HT1080 (cell line): ENCODE measurements around the gene MAN2C1. TPM values are rescaled to one million over a fixed set of nuclear protein-coding genes. Genes with fewer than 3 reads are reported as not detected.
A peak's percentile ranks its signal among the peaks of the same experiment; 100 is the strongest.
"Not testable (repeated sequence)": the region's sequence is repeated elsewhere in the genome, so short reads cannot be mapped to it uniquely, and the experiment has no call there.

ENCODE experiments used
- DNase-seq: peaks from one replicate; pipeline ENCODE4 v3.0.0-alpha.2; 2015; ENCODE audit warnings: low read depth
- total RNA-seq: library from RNA; depleted of rRNA; stranded (reverse); fragments of >200 nt; shearing (Covaris generic); gene quantifications from 2 replicates; pipeline ENCODE4 v1.2.3, GENCODE V29; 2014

The MAN2C1 gene
- total RNA-seq, 1 experiment from 2014 or later = 61.9 TPM

DNA sequence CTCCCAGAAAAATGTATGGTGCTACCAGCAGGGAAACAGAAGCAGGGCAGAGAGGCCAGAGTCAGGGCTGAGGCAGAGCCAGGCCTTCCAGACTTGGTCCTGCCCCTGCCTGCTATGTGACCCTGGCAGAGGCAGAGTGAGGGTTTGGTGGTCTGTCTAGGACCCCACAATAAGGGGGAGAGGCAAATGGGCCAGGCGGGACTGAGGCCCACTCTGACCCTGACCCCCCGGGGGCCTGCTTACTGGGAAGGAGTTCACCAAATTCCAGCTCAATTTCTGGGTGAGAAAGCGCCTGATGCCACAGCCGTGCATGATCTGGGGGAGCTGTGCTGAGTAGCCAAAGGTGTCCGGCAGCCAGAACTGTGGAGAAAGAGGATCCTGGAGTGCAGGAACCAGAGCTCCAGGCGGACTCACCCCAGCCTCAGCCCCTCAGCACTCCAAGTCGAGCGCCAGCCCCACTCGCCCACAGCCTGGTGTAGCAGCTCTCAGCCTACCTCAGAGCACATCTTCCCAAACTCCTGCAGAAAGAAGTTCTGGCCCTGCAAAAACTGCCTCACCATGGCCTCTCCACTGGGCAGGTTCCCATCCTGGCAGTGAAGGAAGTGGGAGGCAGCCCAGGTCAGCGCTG lies 6.9 kb downstream of the MAN2C1 start:
- no peak for DNase-seq

DNA sequence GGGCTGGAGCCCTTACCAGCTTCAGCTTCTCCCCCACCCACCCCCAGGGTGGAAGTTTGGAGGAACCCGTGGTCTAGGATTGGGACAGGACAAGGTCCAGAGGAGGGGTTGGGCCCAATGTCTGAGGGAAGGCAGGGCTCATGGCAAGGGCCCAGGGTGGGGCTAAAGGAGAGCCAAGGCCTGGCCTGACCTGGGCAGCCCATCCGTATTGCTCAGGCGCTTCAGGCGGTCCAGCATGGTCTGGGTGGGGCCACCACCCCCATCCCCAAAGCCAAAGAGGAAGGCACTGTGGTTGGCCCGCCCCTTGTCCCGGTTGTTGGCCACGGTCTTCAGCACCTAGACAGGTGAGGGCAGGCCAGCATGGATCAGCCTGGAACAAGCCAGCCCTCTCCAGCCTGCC lies 7.6 kb downstream of the MAN2C1 start:
- no peak for DNase-seq

DNA sequence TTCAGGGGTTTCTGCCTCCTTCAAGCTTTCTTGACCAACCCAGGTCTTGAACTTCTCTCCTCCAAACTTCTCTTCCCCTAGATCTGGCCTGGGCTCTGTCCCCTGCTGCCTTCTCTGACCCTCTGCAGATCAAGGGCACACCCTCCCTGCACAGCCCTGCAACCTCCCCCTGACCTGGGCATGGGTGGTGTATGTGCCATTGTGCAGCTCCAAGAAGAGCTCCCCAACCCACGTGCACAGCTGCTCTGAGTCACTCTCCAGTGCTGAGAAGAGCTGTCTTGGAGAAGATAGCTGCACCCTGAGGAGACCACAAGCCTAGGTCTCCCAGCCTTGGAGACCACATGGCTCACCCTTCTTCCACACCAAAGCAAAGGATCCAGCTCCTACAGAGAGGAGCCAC lies 8.0 kb downstream of the MAN2C1 start:
- DNase-seq = no peak

DNA sequence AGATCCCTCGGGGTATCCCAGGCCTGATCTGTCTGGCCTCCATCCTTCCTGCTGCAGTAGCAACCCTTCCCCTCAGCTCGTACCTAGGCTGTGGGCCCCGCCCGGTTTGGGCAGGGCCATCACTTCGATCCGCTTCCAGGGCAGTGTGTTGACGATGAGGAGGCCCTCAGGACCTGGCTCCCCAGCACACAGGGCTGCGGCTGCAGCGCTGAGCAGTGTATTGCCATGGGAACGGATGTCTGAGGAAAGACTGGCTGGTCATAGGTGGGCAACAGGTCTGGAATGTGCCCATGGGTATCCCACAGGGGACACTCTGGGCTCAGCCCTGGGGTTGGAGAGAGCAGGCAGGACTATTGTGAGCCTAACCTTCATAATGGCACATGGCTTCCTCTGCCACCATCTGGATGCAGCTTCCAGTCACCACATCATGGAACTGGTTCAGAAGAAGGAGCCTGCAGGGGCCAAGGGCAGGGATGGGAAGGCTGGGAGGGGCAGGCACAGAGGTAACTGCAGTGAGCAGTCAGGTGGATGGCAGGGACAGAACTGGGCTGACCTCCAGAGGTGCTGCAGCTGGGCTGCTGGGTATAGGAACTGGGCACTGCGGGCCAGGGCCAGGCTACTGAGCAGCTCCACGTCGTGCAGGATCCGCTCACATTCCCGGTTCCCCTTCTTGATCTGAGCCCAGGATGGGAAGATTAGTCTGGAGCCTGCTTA lies 8.7 kb downstream of the MAN2C1 start:
- DNase-seq = no peak

DNA sequence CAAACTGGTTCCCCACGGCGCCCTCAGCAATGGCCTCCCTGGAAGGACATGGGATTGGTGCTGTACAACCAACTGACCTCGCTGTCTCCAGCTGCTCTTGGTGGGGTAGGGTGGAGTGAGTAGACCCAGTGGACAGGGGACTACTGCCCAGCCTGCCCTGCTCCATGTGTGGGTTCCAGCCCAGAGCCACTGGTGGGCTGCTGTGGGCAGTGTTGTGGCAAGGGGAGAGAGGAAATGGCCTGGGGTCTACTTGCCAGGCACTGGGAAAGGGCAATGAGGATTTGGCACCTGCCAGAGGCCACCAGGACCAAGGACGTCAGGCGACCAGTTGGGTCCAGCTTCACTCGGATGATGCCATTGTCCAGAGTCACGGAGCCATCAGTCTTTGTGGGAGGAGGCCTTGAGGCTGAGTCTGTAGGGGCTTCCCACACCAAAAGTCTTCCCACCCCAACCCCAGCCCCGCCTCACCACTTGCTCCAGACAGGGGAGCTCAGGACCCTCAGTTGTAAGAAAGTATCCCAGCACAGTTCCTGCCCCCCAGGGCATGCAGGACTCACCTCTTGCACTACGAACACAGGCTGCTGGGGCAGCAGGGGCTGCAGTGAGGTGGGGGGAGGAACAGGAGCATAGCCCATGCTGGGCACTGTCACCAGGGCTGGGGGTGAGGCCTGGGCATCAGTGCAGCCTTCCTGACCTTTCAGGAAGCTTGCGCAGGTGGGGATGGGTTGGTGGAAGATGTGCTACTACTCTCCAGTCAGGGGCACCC lies 9.5 kb downstream of the MAN2C1 start:
- no peak for DNase-seq

DNA sequence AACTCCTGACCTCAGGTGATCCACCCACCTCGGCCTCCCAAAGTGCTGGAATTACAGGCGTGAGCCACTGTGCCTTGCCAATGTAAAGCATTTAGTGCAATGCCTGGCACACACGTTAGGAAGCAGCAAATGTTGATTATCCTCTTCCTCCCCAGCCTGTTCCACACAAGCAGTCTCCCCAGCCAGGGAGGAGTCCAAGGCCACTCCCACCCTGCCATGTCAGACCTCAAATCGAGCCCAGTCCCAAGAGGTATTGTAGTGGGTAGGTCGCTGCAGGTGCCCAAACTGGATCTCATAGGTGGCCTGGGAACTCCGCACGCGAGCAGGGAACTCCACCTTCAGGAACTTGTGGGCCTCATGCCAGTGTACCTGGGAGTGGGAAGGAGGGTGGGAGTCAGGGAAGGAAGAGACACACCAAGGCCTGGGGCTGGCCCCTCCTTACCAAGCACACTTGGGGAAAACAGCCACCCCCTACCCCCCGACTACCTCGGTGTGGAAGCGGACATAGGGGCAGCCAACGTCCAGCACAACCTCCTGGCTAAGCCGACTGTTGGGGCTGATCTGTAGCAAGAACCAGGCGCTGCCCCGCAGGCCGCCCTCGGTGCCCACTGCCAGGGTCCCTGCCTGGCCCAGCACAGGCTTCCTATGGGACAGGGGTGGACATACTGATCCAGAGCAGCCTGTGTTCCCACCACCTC lies 10.3 kb downstream of the MAN2C1 start:
- DNase-seq = no peak

DNA sequence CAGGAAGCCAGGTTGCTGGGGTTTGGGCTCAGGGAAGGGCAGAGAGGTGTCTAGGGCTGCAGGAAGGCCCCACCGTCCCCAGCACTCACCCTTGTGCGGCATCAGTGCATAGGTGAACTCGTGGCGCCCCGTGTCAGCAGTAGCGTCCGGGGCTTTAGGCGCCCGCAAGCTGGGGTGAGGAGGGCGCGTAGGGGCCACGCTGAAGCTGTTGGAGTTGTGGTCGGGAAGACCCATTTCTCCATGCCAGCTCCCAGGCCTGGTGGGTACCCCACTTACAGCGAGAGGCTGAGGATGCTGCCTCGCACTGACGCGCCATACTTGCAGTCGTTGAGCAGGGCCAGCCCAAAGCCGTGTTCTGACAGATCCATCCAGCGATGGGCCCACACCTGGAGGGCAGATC lies 11.9 kb downstream of the MAN2C1 start:
- no peak for DNase-seq

DNA sequence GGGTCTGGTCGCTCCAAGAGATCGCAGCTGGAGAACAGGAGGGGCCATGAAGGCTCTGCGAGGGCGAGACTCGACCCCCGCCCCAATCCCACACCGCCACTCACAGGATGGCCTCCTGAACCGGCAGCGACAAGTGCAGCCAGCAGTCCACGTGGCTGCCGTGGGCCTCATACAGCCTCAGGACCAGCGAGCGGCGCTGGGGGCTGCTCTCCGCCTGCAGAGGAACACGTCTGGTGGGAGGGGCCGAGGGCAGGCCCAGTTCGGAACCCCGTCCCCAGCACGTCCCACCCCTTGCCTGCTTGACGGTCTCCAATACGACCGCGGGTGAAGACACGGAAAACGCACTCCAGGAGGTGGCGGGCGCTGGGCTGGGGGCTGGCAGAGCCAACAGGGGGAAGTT lies 12.4 kb downstream of the MAN2C1 start:
- DNase-seq = no peak

DNA sequence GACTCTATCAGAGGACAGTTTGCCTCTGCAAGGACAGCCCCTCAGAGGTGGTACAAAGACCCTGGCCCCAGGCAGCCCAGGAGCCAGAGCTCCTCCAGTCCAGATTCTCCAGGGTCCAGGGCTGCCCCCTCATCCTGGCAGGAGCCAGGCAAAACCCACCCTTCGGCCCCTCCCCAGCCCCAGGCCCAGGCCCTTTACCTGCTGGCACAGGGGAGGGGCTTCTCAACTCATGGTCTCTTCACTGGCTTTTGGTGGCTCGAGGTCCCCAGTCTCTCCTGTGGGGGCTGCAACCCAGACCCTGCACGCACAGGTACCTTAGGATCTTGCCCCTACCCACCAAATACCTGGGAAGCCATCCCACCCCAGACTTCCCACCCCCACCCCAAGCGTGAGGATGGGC lies 13.0 kb downstream of the MAN2C1 start:
- no peak for DNase-seq

DNA sequence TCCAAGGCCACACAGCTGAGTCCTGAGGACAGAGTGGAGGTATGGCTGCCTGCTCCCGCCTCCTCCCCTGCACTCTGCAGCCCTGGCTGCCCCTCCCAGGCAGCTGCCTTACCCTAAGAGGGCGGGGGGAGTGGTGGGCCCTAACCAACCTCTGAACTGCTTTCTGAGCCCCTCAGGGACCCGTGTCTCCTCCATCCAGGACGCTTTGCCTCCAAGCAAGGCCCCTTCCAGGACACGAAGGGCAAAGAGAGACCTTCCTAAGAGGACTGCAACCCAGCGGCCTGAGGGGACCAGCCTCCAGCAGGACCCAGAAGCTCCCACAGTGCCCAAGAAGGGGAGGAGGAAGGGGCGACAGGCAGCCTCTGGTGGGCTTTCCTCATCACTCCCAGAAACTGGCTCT lies 14.0 kb downstream of the MAN2C1 start:
- no peak for DNase-seq

DNA sequence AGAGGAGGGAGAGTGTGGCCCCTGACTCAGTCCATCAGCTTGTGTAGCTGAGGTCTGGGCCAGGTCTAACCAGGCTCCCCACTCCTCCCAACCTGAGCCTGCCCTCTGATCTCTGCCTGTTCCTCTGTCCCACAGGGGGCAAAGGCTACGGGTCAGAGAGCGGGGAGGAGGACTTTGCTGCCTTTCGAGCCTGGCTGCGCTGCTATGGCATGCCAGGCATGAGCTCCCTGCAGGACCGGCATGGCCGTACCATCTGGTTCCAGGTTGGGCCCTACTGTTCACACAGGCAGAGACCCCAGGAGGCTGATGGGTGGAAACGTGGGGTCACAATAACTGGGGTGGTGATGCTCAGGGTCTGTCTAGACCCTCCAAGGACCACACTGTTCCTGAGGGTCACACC lies 14.8 kb downstream of the MAN2C1 start:
- no peak for DNase-seq

DNA sequence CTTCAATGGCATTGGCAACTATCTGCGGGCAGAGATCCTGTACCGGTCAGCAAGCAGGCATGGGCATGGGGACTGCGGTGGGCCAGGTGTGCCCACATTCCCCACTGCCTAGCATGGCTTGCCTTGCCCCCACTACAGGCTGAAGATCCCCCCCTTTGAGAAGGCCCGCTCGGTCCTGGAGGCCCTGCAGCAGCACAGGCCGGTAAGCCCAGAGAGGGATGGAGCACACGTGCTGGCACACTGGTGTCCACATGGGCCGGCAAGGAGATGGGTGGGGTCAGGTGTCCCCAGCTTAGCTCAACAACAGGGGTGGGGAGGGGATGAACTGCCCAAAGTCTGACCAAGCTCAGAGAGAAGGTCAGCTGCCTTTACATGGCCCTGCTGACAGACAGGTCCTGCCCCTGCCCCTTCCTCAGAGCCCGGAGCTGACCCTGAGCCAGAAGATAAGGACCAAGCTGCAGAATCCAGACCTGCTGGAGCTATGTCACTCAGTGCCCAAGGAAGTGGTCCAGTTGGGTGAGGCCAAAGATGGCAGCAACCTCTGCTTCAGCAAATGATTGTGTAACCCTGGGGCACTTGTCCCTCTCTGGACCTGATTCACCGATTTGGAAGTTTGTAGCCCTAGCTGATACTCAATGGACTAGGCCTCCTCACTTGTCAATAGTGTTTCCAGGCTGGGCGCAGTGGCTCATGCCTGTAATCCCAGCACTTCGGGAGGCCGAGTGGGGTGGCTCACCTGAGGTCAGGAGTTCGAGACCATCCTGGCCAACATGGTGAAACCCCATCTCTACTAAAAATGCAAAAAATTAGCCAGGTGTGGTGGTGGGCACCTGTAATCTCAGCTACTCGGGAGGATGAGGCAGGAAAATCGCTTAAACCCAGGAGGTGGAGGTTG lies 16.0 kb downstream of the MAN2C1 start:
- no peak for DNase-seq

DNA sequence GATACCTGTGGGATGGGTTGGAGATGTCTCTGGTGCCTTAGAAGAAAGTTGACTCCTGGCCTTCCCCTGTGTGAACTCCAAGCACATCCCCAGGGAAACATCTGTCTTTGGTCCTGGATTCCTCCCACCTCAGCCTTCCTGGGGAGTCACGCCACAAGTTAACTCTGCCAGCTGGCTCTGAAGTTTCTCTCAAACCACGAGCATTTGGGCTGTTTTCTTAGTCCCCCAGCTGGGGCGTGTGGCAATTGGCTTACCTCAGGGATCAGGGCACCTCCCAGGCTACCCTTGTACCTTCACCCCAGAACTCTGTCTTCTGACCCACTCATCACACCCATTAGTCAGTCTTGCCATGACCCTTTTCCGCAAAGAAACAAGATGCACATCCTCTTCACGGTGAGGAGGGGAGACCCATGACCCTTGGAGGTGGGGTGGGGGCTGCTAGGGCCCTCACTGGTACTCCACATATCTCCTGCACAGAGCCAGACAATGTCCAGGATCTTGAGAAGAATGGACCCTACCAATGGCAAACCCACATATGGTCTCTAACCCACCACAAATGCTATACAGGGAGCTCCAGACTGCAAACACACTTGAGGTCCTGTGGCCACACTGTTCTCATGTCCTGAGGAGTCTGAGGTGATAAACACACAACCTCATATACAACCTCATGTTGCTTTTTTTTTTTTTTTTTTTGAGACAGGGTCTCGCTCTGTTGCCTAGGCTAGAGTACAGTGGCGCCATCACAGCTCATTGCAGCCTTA lies 17.6 kb downstream of the MAN2C1 start:
- no peak for DNase-seq

DNA sequence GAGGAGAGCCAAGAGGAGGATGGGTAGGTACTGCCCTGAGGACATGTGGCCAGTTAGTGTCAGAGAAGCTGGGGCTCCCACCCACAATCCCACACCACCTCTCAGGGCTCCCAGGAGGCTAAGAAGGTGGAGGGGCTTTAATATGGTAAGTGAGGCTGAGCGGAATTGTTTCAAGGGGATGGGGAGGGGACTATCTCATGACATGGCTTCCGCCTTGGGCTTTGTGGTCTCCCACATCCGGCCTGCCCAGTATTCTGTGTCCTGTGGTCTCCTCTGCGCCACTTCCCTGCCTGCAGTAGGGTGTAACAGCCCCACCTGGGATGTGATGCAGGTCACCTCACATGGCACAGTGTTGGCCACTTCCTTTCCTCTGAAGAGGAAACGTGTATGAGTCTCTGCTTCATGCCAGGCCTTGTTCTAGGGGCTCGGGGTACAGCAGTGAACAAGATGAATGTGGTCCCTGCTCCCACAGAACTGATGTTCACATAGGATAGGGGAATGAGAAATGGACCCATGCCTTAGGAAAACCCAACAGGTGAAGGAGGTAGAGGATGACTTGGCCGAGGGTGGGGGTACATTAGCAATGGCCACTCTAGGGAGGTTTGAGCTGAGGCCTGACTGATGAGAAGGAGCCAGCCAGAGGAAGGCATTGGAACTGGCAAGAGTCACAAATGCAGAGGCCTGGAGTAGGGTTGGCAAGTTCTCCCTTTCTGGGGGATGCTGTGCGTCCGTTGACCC lies 18.4 kb downstream of the MAN2C1 start:
- DNase-seq = peak; percentile 84

DNA sequence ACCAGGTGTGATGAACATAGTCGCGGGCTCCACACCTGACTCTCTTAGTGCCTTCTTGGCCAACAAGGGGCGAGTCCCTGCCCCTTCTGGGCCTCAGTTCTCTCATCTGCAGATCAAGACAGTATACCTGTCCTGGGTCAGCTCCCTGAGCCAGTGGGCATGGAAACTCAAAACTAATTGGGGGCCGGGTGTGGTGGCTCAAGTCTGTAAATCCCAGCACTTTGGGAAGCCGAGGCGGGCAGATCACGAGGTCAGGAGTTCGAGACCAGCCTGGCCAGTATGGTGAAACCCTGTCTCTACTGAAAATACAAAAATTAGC lies 19.1 kb downstream of the MAN2C1 start:
- not testable (repeated sequence) for DNase-seq

DNA sequence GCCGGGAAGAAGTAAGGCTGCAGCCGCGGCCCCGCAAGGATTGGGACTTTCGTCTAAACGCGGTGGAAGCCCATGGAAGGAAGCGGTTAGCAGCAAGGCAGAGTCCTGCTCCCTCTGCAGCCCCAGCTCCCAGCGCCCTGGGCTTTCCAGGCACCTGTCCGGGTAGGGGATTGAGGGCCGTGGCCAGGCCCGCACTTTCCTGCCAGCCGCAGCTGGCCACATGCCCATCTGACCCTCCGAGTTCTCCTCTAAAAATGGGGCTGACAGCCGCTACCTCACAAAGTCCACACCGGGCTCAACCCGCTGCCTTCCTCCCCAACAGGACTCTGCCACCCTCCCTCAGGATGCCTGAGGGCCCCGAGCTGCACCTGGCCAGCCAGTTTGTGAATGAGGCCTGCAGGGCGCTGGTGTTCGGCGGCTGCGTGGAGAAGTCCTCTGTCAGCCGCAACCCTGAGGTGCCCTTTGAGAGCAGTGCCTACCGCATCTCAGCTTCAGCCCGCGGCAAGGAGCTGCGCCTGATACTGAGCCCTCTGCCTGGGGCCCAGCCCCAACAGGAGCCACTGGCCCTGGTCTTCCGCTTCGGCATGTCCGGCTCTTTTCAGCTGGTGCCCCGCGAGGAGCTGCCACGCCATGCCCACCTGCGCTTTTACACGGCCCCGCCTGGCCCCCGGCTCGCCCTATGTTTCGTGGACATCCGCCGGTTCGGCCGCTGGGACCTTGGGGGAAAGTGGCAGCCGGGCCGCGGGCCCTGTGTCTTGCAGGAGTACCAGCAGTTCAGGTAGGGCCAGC lies 19.7 kb downstream of the MAN2C1 start:
- no peak for DNase-seq

DNA sequence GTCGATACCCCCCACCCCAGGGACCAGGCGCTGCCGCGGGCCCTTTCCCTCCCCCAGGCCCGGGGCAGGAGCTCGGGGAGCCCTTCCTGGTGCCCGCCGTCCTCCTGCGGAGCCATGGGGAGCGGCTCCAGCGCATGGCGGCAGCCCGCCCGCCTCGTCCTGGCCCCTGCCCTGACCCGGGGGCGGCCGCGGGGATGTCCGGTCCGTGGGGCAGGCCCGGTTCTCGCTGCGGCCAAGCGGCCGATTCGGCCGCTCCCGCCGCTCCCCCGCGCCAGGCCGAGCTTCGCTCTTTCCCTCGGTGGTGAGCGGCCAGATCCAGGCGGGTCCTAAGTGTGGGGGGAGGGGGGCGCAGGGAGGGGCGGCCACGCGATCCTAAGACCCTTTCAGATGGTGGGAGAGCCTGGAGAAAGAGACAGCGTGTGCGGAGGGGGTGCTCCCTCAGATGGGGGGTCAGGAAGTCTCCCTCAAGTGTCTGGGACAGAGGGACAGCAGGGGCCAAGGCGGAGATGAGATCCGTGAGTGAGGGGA lies 20.3 kb downstream of the MAN2C1 start:
- DNase-seq = no peak

DNA sequence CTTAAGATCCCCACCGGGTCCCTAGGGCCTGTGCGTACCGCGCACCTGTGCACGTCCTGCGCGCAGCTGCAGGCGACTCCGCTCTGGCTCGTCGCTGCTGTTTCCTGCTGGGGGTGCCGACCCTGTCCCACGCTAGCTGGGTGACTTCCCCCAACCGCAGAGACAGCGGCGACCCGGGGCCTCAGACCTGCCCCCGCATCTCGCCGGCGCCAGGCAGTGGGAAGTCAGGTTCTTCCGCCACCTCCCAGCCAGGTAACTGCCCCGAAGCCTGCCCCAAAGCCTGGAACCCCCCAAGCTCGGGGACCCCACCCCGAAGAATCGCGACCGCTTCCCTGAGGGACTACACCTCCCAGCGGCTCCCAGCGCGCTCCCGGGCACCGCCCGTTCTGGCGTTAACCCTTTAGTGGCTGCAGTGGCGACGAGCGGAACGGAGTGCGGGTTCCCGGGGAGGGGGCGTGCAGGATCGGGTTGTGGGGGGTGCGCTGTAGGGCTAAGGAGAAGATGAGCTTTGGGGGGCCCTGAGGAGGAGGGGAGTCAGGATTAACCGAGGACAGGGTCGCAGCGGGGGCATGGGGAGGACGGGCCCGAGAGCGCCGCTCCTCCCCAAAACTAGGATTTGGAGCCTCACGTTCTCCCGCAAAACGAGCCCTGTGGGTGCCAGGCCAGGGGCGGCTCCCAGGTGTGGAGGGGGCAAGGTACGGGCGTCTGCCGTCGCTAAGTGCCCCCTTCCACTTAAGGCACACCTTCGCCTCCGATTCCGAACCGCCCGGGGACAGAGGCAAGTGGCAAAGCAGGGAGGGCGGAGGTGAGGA lies 21.0 kb downstream of the MAN2C1 start:
- DNase-seq = no peak
